Measurements from ENCODE around the gene B3GNT5.

DNA sequence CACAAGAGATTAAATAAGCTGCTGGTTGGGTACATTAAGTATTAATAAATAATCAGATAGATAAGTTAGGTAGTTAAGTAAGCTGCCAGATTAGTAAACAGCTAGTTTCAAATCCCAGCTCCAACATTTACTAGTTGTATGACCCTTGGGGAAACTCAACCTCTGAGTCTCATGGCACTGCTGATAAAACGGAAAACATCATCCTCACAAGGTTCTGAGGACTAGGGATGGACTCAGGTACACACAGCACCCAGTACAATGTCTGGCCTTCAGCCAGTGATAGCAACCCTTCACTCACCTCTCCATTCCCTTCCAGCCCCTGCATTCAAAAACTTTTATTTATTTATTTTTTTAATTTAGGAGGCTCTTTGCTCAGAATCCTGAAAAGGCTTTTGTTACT, 32.3 kb downstream of the B3GNT5 start:
- no peak for TF ChIP-seq POLR2A (IDR thresholded peaks at IDR 0.05)
- TF ChIP-seq, protein P1, sequence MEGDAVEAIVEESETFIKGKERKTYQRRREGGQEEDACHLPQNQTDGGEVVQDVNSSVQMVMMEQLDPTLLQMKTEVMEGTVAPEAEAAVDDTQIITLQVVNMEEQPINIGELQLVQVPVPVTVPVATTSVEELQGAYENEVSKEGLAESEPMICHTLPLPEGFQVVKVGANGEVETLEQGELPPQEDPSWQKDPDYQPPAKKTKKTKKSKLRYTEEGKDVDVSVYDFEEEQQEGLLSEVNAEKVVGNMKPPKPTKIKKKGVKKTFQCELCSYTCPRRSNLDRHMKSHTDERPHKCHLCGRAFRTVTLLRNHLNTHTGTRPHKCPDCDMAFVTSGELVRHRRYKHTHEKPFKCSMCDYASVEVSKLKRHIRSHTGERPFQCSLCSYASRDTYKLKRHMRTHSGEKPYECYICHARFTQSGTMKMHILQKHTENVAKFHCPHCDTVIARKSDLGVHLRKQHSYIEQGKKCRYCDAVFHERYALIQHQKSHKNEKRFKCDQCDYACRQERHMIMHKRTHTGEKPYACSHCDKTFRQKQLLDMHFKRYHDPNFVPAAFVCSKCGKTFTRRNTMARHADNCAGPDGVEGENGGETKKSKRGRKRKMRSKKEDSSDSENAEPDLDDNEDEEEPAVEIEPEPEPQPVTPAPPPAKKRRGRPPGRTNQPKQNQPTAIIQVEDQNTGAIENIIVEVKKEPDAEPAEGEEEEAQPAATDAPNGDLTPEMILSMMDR (IDR thresholded peaks at IDR 0.05), result no peak

Measured in transverse colon (tissue), 3 donors.